HCT116 (cell line): ENCODE results near the gene OPCML. TPM values are rescaled to one million over a fixed set of nuclear protein-coding genes. Genes with fewer than 3 reads are reported as not detected.

ENCODE experiments used
- ATAC-seq: fragments of 200-7000 bp; cut with Tn5 transposase; 2 replicates; pipeline ENCODE4 v1.9.1; 2020; ENCODE audit warnings: mild to moderate bottlenecking, moderate library complexity
- BruUV-seq: library from RNA; stranded (reverse); fragments of 400-500 nt; replicated peaks from 2 replicates; lab custom pipeline; 2021; lab: Mats Ljungman, UMichigan
- CTCF ChIA-PET: fragments of 300-600 bp; sonication (Branson Sonifier 250); formaldehyde crosslinking; loops from one replicate; lab custom pipeline; 2021; ENCODE audit warnings: antibody characterized with exemption; lab: Charles Lee
- POLR2A ChIA-PET: fragments of 300-600, 350-600 bp; sonication (Branson Sonifier 250); formaldehyde crosslinking; loops from one replicate; lab custom pipeline; 2021; ENCODE audit warnings: antibody characterized with exemption; lab: Charles Lee
- RAD21 ChIA-PET, 2 experiments: fragments of 300-600 bp; sonication (Branson Sonifier 250); formaldehyde crosslinking; loops; one replicate each; lab custom pipeline; 2023; ENCODE audit warnings: low total read pairs in 2 of 2; ENCODE audit not compliant: uncharacterized antibody in 2 of 2, unreplicated experiment in 2 of 2, low non-redundant PET in 1 of 2; lab: Charles Lee
- DNase-seq: peaks from one replicate; pipeline ENCODE4 v3.0.0-alpha.2; 2010; ENCODE audit warnings: low read depth, low spot score
- H2AFZ ChIP-seq: fragments of 200-600 bp; shearing (Covaris generic), sonication (generic); 2 replicates; pipeline ENCODE4 v1.6.1; 2017; ENCODE audit warnings: low read depth, mixed run types, mixed read lengths, antibody characterized with exemption, low read length; ENCODE audit not compliant: poor library complexity, severe bottlenecking
- H3K27ac ChIP-seq: 2 replicates; pipeline ENCODE4 v1.5.1; 2012; ENCODE audit warnings: low read depth, low read length
- H3K27me3 ChIP-seq: fragments of 200-600 bp; sonication (generic); 2 replicates; pipeline ENCODE4 v1.6.1; 2016; ENCODE audit warnings: mixed run types, low read length, mixed read lengths; ENCODE audit not compliant: insufficient read depth
- H3K36me3 ChIP-seq, 2 experiments: fragments of 200-500 bp in 1 of 2; fragments of 200-600 bp in 1 of 2; sonication (Bioruptor generic) in 1 of 2; sonication (generic) in 1 of 2; 2 replicates each; pipeline versions ENCODE4 v1.5.1 to v1.6.1; 2014 to 2016; ENCODE audit warnings: low read length in 2 of 2, inconsistent platforms in 1 of 2, mixed read lengths in 1 of 2, mixed run types in 1 of 2; ENCODE audit not compliant: insufficient read depth in 2 of 2, control insufficient read depth in 1 of 2
- H3K4me1 ChIP-seq, 2 experiments: fragments of 200-600 bp in 1 of 2; sonication (generic) in 1 of 2; 2 replicates each; pipeline versions ENCODE4 v1.5.1 to v1.6.1; 2012 to 2017; ENCODE audit warnings: low read length in 2 of 2, inconsistent platforms in 1 of 2, mild to moderate bottlenecking in 1 of 2, mixed read lengths in 1 of 2, mixed run types in 1 of 2, moderate library complexity in 1 of 2; ENCODE audit not compliant: insufficient read depth in 2 of 2, control insufficient read depth in 1 of 2
- H3K4me2 ChIP-seq: fragments of 200-600 bp; sonication (generic); 2 replicates; pipeline ENCODE4 v1.6.1; 2017; ENCODE audit warnings: mixed run types, low read length, mixed read lengths
- H3K4me3 ChIP-seq, 2 experiments: fragments of 200-600 bp in 1 of 2; sonication (generic) in 1 of 2; replicated peaks in 1 of 2; 2 replicates each; pipeline ENCODE4 v1.5.1; 2011 to 2016; ENCODE audit warnings: low read length in 2 of 2, control low read depth in 1 of 2, low read depth in 1 of 2, mild to moderate bottlenecking in 1 of 2, mixed read lengths in 1 of 2, mixed run types in 1 of 2
- H3K79me2 ChIP-seq: fragments of 200-600 bp; sonication (generic); 2 replicates; pipeline ENCODE4 v1.6.1; 2017; ENCODE audit warnings: mild to moderate bottlenecking, mixed run types, low read length, moderate library complexity, mixed read lengths; ENCODE audit not compliant: insufficient read depth
- H3K9ac ChIP-seq: fragments of 200-600 bp; sonication (generic); 2 replicates; pipeline ENCODE4 v1.6.1; 2016; ENCODE audit warnings: low read length, mixed read lengths
- H3K9me2 ChIP-seq: fragments of 200-600 bp; sonication (generic), shearing (Covaris generic); 2 replicates; pipeline ENCODE4 v1.6.1; 2017; ENCODE audit warnings: mixed run types, mild to moderate bottlenecking, moderate library complexity; ENCODE audit not compliant: insufficient read depth
- H3K9me3 ChIP-seq, 2 experiments: fragments of 200-500 bp in 1 of 2; fragments of 200-600 bp in 1 of 2; sonication (Bioruptor generic) in 1 of 2; sonication (generic) in 1 of 2; 2 replicates each; pipeline ENCODE4 v1.6.1; 2014 to 2017; ENCODE audit warnings: low read length in 2 of 2, mixed read lengths in 2 of 2, inconsistent platforms in 1 of 2, low read depth in 1 of 2, mild to moderate bottlenecking in 1 of 2, mixed run types in 1 of 2, moderate library complexity in 1 of 2; ENCODE audit not compliant: control insufficient read depth in 1 of 2, insufficient read depth in 1 of 2
- H4K20me1 ChIP-seq: fragments of 200-600 bp; sonication (generic), shearing (Covaris generic); 2 replicates; pipeline ENCODE4 v1.6.1; 2017; ENCODE audit warnings: mixed run types, mild to moderate bottlenecking, moderate library complexity; ENCODE audit not compliant: insufficient read depth
- CEBPB ChIP-seq: IDR thresholded peaks from 2 replicates; pipeline ENCODE4 v1.6.1; 2012; ENCODE audit warnings: low read depth
- CTCF ChIP-seq, 3 experiments: fragments of 200-600 bp in 1 of 3; sonication (generic) in 1 of 3; IDR thresholded peaks in 2 of 3; conservative IDR thresholded peaks in 1 of 3; 2 replicates each; pipeline ENCODE4 v1.5.1; 2012 to 2017; ENCODE audit warnings: low read depth in 2 of 3, low read length in 2 of 3, antibody characterized with exemption in 1 of 3, borderline replicate concordance in 1 of 3, control low read depth in 1 of 3, mild to moderate bottlenecking in 1 of 3, mixed read lengths in 1 of 3, mixed run types in 1 of 3, moderate library complexity in 1 of 3; ENCODE audit not compliant: insufficient read depth in 1 of 3
- EGR1 ChIP-seq: IDR thresholded peaks from 2 replicates; pipeline ENCODE4 v1.6.1; 2012; ENCODE audit warnings: low read depth
- ELF1 ChIP-seq: IDR thresholded peaks from 2 replicates; pipeline ENCODE4 v1.6.1; 2012; ENCODE audit warnings: low read depth, borderline replicate concordance
- EZH2 ChIP-seq: fragments of 200-600 bp; sonication (generic); IDR thresholded peaks from 2 replicates; pipeline ENCODE4 v1.6.1; 2017; ENCODE audit warnings: antibody characterized with exemption, mixed run types
- EZH2phosphoT487 ChIP-seq: fragments of 200-600 bp; IDR thresholded peaks from 2 replicates; pipeline ENCODE4 v1.6.1; 2018; ENCODE audit warnings: antibody characterized with exemption, borderline replicate concordance
- FOSL1 ChIP-seq: IDR thresholded peaks from 2 replicates; pipeline ENCODE4 v1.6.1; 2012; ENCODE audit warnings: low read depth
- JUND ChIP-seq: IDR thresholded peaks from 2 replicates; pipeline ENCODE4 v1.6.1; 2012
- POLR2A ChIP-seq: IDR thresholded peaks from 2 replicates; pipeline ENCODE4 v1.7.0; 2011; ENCODE audit warnings: borderline replicate concordance; ENCODE audit not compliant: insufficient read depth, insufficient read length; ENCODE audit errors: extremely low read depth
- RAD21 ChIP-seq: IDR thresholded peaks from 2 replicates; pipeline ENCODE4 v1.6.1; 2012; ENCODE audit warnings: low read depth, mild to moderate bottlenecking
- REST ChIP-seq: IDR thresholded peaks from 2 replicates; pipeline ENCODE4 v1.6.1; 2012; ENCODE audit warnings: low read depth
- SIN3A ChIP-seq: IDR thresholded peaks from 2 replicates; pipeline ENCODE4 v1.6.1; 2012; ENCODE audit warnings: low read depth
- TCF7L2 ChIP-seq: IDR thresholded peaks from 2 replicates; pipeline ENCODE4 v1.7.0; 2011; ENCODE audit warnings: borderline replicate concordance, inconsistent platforms; ENCODE audit not compliant: insufficient read depth, insufficient read length; ENCODE audit errors: extremely low read depth
- intact Hi-C: fragments of 100-400 bp; cut with micrococcal nuclease; formaldehyde crosslinking; loops from 2 replicates; pipeline ENCODE4 v1.10.0; 2022
- total RNA-seq: library from RNA; stranded (reverse); gene quantifications from one replicate; pipeline ENCODE4 v1.2.1, GENCODE V29; 2021; ENCODE audit not compliant: unreplicated experiment
- TF ChIP-seq, protein P1 (sequence below): IDR thresholded peaks from 2 replicates; pipeline ENCODE4 v1.6.1; 2012

The OPCML gene
- total RNA-seq, 1 experiment from 2014 or later = not detected

- Histone ChIP-seq H3K4me3 (no peak overlapping the region), H3K9me3 (peaks cover 6 to 9% of the 10 kb centered on the region in 2 experiments; a peak in 2 of 4 replicates), H4K20me1 (no peaks in the 10 kb centered on the region), H3K27me3 (no peaks in the 10 kb centered on the region), H3K36me3 (no peaks in the 10 kb centered on the region), H3K27ac (no peak overlapping the region), H3K4me1 (no peaks in the 10 kb centered on the region), H3K79me2 (no peaks in the 10 kb centered on the region), H2AFZ (no peak overlapping the region), H3K9me2 (no peaks in the 10 kb centered on the region), H3K9ac (no peak overlapping the region), H3K4me2 (no peak overlapping the region)
- POLR2A ChIA-PET = no interaction called here
- RAD21 ChIA-PET = no interaction called here
- no peak for TF ChIP-seq EZH2phosphoT487
- no peak for TF ChIP-seq RAD21
- no peak for TF ChIP-seq TCF7L2
- ATAC-seq (no peak), DNase-seq (no peak)
- intact Hi-C loops = no loop called here
- CTCF ChIA-PET = no interaction called here
- no TSS peak for BruUV-seq
Measured at GRCh38 chr11:132626446-132626845, 905.9 kb downstream of the OPCML start.

- Histone ChIP-seq H3K4me3 (no peak overlapping the region), H3K9me3 (peaks cover 6 to 20% of the 10 kb centered on the region in 2 experiments; a peak in 2 of 4 replicates), H3K9me2 (no peaks in the 10 kb centered on the region), H3K27me3 (no peaks in the 10 kb centered on the region), H3K4me1 (no peaks in the 10 kb centered on the region), H2AFZ (no peak overlapping the region), H3K79me2 (no peaks in the 10 kb centered on the region), H3K36me3 (no peaks in the 10 kb centered on the region), H3K27ac (no peak overlapping the region), H3K4me2 (no peak overlapping the region), H3K9ac (no peak overlapping the region), H4K20me1 (no peaks in the 10 kb centered on the region)
- intact Hi-C loops = no loop called here
- RAD21 ChIA-PET = no interaction called here
- no peak for DNase-seq
- BruUV-seq = no TSS peak
- POLR2A ChIA-PET = no interaction called here
- ATAC-seq = no peak
- CTCF ChIA-PET = no interaction called here
- TF ChIP-seq EGR1 (no peak), TCF7L2 (no peak), EZH2phosphoT487 (no peak), POLR2A (no peak), EZH2 (no peak), CEBPB (no peak), FOSL1 (no peak), ELF1 (no peak), REST (no peak), JUND (no peak), SIN3A (no peak), CTCF (IDR thresholded peaks at IDR 0.05 in 2 of 3, conservative IDR thresholded peaks at IDR 0.05 in 1 of 3; ENCODE audit: borderline replicate concordance in 1 of 3, insufficient read depth in 1 of 3, low read depth in 2 of 3, low read length in 2 of 3) (no peak)
- TF ChIP-seq, protein P1, sequence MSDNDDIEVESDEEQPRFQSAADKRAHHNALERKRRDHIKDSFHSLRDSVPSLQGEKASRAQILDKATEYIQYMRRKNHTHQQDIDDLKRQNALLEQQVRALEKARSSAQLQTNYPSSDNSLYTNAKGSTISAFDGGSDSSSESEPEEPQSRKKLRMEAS = no peak
Measured at GRCh38 chr11:132623511-132623910, 908.8 kb downstream of the OPCML start.
